PFSK-1 (cell line): ENCODE results near the gene MARCHF9.

ENCODE experiments used
- FOXP2 ChIP-seq: optimal IDR thresholded peaks from 2 replicates; pipeline ENCODE3; 2011; ENCODE audit warnings: borderline replicate concordance, control low read depth, inconsistent platforms; ENCODE audit not compliant: insufficient read depth; ENCODE audit errors: extremely low read length, extremely low read depth
- POLR2AphosphoS5 ChIP-seq: IDR thresholded peaks from 2 replicates; pipeline ENCODE4 v1.6.1; 2012; ENCODE audit warnings: low read depth, mild to moderate bottlenecking, control low read depth, low read length, moderate library complexity
- REST ChIP-seq, 2 experiments: IDR thresholded peaks; 2 replicates each; pipeline versions ENCODE4 v1.6.1 to v1.8.0; 2011 to 2012; ENCODE audit warnings: low read depth in 2 of 2, low read length in 2 of 2, control low read depth in 1 of 2, inconsistent platforms in 1 of 2, mild to moderate bottlenecking in 1 of 2, moderate library complexity in 1 of 2; ENCODE audit not compliant: insufficient read depth in 1 of 2
- SIN3A ChIP-seq: IDR thresholded peaks from 2 replicates; pipeline ENCODE4 v1.6.1; 2012; ENCODE audit warnings: mild to moderate bottlenecking, low read length, moderate library complexity, borderline replicate concordance; ENCODE audit not compliant: insufficient read depth
- TAF1 ChIP-seq: IDR thresholded peaks from 2 replicates; pipeline ENCODE4 v1.6.1; 2012; ENCODE audit warnings: low read length, control low read depth, borderline replicate concordance; ENCODE audit not compliant: insufficient read depth

The MARCHF9 gene

DNA sequence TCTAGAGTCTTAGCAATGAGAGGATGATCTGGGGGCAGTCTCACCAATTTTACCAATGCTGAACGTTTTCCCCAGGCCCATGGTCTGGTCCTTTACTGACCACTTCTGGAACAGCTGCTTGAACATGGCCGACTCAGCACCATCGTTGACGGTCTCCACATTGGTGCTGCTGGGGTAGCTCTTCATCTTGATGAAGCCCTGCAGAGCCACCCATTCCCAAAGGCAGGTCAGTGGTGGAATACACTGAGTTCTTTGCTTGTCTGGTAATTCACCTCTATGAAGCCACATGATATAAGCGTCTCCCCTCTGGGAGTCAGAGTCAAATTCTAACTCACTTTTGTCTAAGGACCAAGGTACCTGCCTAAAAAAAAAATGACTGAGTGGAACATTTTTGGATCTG, 53.4 kb downstream of the MARCHF9 start:
- no peak for TF ChIP-seq POLR2AphosphoS5
- TF ChIP-seq REST (IDR thresholded peaks at IDR 0.05; ENCODE audit: insufficient read depth in 1 of 2, low read depth in 2 of 2, low read length in 2 of 2) = no peak
- TF ChIP-seq FOXP2 = no peak
- no peak for TF ChIP-seq SIN3A
- TF ChIP-seq TAF1 = no peak

- TF ChIP-seq TAF1 = no peak
- TF ChIP-seq FOXP2 = no peak
- no peak for TF ChIP-seq SIN3A
- TF ChIP-seq REST (IDR thresholded peaks at IDR 0.05; ENCODE audit: insufficient read depth in 1 of 2, low read depth in 2 of 2, low read length in 2 of 2) = no peak
- no peak for TF ChIP-seq POLR2AphosphoS5
These were observed 54.5 kb downstream of the MARCHF9 start for GRCh38 chr12:57809425-57809824.
